HG03520 (cell line): ENCODE measurements around the gene GABBR2.
"Not testable (repeated sequence)": the region's sequence is repeated elsewhere in the genome, so short reads cannot be mapped to it uniquely, and the experiment has no call there.

ENCODE experiments used
- ATAC-seq: cut with Tn5 transposase; IDR thresholded peaks from one replicate; pipeline ENCODE4 v1.9.1; 2021; ENCODE audit warnings: mild to moderate bottlenecking, moderate library complexity; ENCODE audit not compliant: unreplicated experiment

GABBR2 gene

GRCh38 chr9:98598861-98599260 lies 109.9 kb downstream of the GABBR2 start:
- ATAC-seq: no peak

- no peak for ATAC-seq
Measured at GRCh38 chr9:98597236-98597771, 111.4 kb downstream of the GABBR2 start.

GRCh38 chr9:98596486-98596885 lies 112.2 kb downstream of the GABBR2 start:
- no peak for ATAC-seq

GRCh38 chr9:98594546-98595160 lies 114.1 kb downstream of the GABBR2 start:
- ATAC-seq: no peak

GRCh38 chr9:98593354-98594253 lies 115.1 kb downstream of the GABBR2 start:
- no peak for ATAC-seq

GRCh38 chr9:98591696-98592095 lies 117.0 kb downstream of the GABBR2 start:
- ATAC-seq: no peak

- ATAC-seq: no peak
Measured at GRCh38 chr9:98590101-98590500, 118.6 kb downstream of the GABBR2 start.

- no peak for ATAC-seq
Measured at GRCh38 chr9:98589102-98589501, 119.6 kb downstream of the GABBR2 start.

- not testable (repeated sequence) for ATAC-seq
Measured at GRCh38 chr9:98584853-98585438, 123.8 kb downstream of the GABBR2 start.

- peak; percentile 46 for ATAC-seq
Measured at GRCh38 chr9:98584059-98584458, 124.7 kb downstream of the GABBR2 start.

- no peak for ATAC-seq
Measured at GRCh38 chr9:98583417-98583816, 125.3 kb downstream of the GABBR2 start.

- no peak for ATAC-seq
Measured at GRCh38 chr9:98580956-98581355, 127.8 kb downstream of the GABBR2 start.

- no peak for ATAC-seq
Measured at GRCh38 chr9:98579700-98580099, 129.0 kb downstream of the GABBR2 start.

GRCh38 chr9:98577446-98577845 lies 131.3 kb downstream of the GABBR2 start:
- no peak for ATAC-seq

- ATAC-seq: no peak
Measured at GRCh38 chr9:98576859-98577258, 131.9 kb downstream of the GABBR2 start.

GRCh38 chr9:98576354-98576753 lies 132.4 kb downstream of the GABBR2 start:
- ATAC-seq: peak; percentile 22

- peak; percentile 71 for ATAC-seq
Measured at GRCh38 chr9:98575379-98576346, 133.1 kb downstream of the GABBR2 start.

- ATAC-seq: no peak
Measured at GRCh38 chr9:98573749-98574278, 134.9 kb downstream of the GABBR2 start.

- no peak for ATAC-seq
Measured at GRCh38 chr9:98572796-98573195, 135.9 kb downstream of the GABBR2 start.

GRCh38 chr9:98572054-98572627 lies 136.6 kb downstream of the GABBR2 start:
- no peak for ATAC-seq
